H1 (cell line): Measurements from ENCODE around the gene BAK1. TPM values are rescaled to one million over a fixed set of nuclear protein-coding genes. Genes with fewer than 3 reads are reported as not detected.

ENCODE experiments used
- BCL11A ChIP-seq, 2 experiments: IDR thresholded peaks; one replicate each; pipeline ENCODE4 v1.6.1; 2011; ENCODE audit warnings: low read depth in 2 of 2, low read length in 2 of 2, mild to moderate bottlenecking in 2 of 2
- EP300 ChIP-seq, 2 experiments: IDR thresholded peaks; 1 replicate in 1 of 2; 2 replicates in 1 of 2; pipeline ENCODE4 v1.6.1; 2011 to 2012; ENCODE audit warnings: low read depth in 2 of 2, low read length in 2 of 2, mild to moderate bottlenecking in 2 of 2, borderline replicate concordance in 1 of 2, inconsistent platforms in 1 of 2, moderate library complexity in 1 of 2
- JUND ChIP-seq: IDR thresholded peaks from 2 replicates; pipeline ENCODE4 v1.6.1; 2011; ENCODE audit warnings: mild to moderate bottlenecking, improper control_type of control experiment, low read length
- KDM1A ChIP-seq: fragments of 200-600, 300-600 bp; sonication (generic); IDR thresholded peaks from 2 replicates; pipeline ENCODE4 v1.7.1; 2016; ENCODE audit warnings: mild to moderate bottlenecking, low read length, borderline replicate concordance
- MAFK ChIP-seq: IDR thresholded peaks from 2 replicates; pipeline ENCODE4 v1.6.1; 2012; ENCODE audit warnings: low read depth, mild to moderate bottlenecking, improper control_type of control experiment, low read length
- RAD21 ChIP-seq, 2 experiments: IDR thresholded peaks in 1 of 2; conservative IDR thresholded peaks in 1 of 2; 2 replicates each; pipeline ENCODE4 v1.6.1; 2011; ENCODE audit warnings: low read depth in 2 of 2, low read length in 2 of 2, improper control_type of control experiment in 1 of 2, inconsistent platforms in 1 of 2, mild to moderate bottlenecking in 1 of 2, moderate library complexity in 1 of 2
- SUZ12 ChIP-seq: fragments of 200-600 bp; sonication (generic); IDR thresholded peaks from 2 replicates; pipeline ENCODE4 v1.6.1; 2012; ENCODE audit warnings: mild to moderate bottlenecking, inconsistent platforms, low read length, moderate library complexity, mixed read lengths
- polyA plus RNA-seq, 7 experiments: library from polyadenylated mRNA; depleted of rRNA in 3 of 7; stranded (reverse) in 5 of 7; unstranded in 2 of 7; fragments of >200 nt in 5 of 7; fragments of 200-250 nt in 2 of 7; gene quantifications; 1 replicate in 5 of 7; 2 replicates in 1 of 7; 4 replicates in 1 of 7; pipeline versions ENCODE4 v1.2.1 to v1.2.3, GENCODE V29; 2011 to 2013; ENCODE audit warnings: missing spikeins in 2 of 7, mixed read lengths in 2 of 7
- total RNA-seq: library from RNA; stranded (reverse); fragmentation: NEBNext Ultra II Directional; extraction: Animal tissue kit (Norgen Biotek cat#: 25700); gene quantifications from 2 replicates; pipeline ENCODE4 v1.2.1, GENCODE V29; 2021
- TF ChIP-seq, protein P1 (sequence below): IDR thresholded peaks from 2 replicates; pipeline ENCODE4 v1.6.1; 2012; ENCODE audit warnings: low read length, inconsistent platforms

Gene BAK1
- total and polyA plus RNA-seq, 2 of the 8 experiments (the other 6 are each of a cell fraction or from before 2014, with no cell fraction given): 43.3 to 43.4 TPM

DNA sequence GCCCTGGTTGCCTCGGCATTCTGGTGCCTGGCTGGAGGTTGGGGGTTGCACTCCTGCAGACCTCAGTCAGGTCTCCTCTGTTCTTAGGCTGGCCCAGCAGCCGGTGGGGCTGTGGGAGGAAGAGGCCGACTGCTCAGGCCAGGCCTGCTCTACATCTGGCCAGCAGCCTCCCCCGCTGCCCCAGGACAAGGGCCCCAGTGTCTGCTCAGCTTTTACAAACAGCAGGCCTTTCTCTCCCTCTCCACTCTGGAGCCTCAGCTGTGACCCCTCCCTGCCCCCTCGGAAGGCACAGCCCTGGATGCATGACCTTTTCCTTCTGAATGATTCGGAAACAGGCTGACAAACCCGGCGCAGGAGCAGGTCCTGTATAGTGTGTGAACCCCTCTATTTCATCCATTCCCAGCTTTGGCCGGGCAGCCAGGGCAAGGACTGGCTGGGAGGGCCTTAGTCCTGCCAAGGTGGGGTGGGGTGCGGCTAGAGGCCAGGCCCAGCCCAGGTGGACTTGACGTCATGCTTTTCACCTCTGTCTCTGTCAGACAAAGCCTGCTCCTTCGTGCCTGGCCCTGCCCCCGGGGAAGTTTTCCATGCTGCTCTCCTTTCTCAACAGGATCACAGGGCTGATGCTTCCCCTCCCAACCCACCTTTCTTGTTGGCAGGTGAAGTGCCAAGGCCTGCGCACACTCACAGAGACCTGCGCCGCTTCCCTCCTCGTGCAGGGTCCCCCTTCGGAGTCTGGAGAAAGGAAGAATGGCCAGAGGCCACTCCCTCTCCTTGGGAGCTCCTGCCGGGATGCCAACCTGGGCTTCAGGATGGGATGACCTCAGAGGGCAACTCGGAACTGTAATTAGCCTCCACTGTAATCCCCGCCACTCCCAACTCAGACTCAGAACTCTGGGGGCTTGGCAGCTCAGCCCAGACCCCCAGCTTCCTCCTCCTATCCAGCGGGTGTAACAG lies 31.0 kb upstream of the BAK1 start (continued):
- TF ChIP-seq JUND: no peak
- TF ChIP-seq RAD21 (IDR thresholded peaks at IDR 0.05 in 1 of 2, conservative IDR thresholded peaks at IDR 0.05 in 1 of 2; ENCODE audit: low read depth in 2 of 2, low read length in 2 of 2): no peak
- TF ChIP-seq, protein P1, sequence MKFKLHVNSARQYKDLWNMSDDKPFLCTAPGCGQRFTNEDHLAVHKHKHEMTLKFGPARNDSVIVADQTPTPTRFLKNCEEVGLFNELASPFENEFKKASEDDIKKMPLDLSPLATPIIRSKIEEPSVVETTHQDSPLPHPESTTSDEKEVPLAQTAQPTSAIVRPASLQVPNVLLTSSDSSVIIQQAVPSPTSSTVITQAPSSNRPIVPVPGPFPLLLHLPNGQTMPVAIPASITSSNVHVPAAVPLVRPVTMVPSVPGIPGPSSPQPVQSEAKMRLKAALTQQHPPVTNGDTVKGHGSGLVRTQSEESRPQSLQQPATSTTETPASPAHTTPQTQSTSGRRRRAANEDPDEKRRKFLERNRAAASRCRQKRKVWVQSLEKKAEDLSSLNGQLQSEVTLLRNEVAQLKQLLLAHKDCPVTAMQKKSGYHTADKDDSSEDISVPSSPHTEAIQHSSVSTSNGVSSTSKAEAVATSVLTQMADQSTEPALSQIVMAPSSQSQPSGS: peak; percentile 26; the same call in 1 of the 2 replicates
- no peak for TF ChIP-seq EP300 (IDR thresholded peaks at IDR 0.05; ENCODE audit: borderline replicate concordance in 1 of 2, low read depth in 2 of 2, low read length in 2 of 2)
- no peak for TF ChIP-seq MAFK
- TF ChIP-seq KDM1A: no peak
- no peak for TF ChIP-seq BCL11A (IDR thresholded peaks at IDR 0.05; ENCODE audit: low read depth in 2 of 2, low read length in 2 of 2)
- TF ChIP-seq SUZ12: no peak
